Activated CD4-positive, alpha-beta T cell treated with anti-CD3 and anti-CD28 coated beads, Interleukin-2, amount 50 U/mL, for 4 hours (primary cell): ENCODE measurements around the gene GALNTL6.

Experiments
- DNase-seq, 2 experiments: peaks; one replicate each; pipeline ENCODE4 v3.0.0-alpha.2; 2020

The GALNTL6 gene

GRCh38 chr4:172243551-172243950, 430.3 kb downstream of the GALNTL6 start:
- DNase-seq, result no peak

GRCh38 chr4:172245516-172245915, 432.3 kb downstream of the GALNTL6 start:
- DNase-seq, result no peak

- DNase-seq, result no peak
These were observed 440.2 kb downstream of the GALNTL6 start for GRCh38 chr4:172253409-172253808.

- DNase-seq, result no peak
These were observed 443.6 kb downstream of the GALNTL6 start for GRCh38 chr4:172256820-172257219.

- no peak for DNase-seq
These were observed 457.2 kb downstream of the GALNTL6 start for GRCh38 chr4:172270397-172270796.

- no peak for DNase-seq
These were observed 473.9 kb downstream of the GALNTL6 start for GRCh38 chr4:172287117-172287516.

GRCh38 chr4:172305698-172306097, 492.5 kb downstream of the GALNTL6 start:
- no peak for DNase-seq

- DNase-seq, result no peak
These were observed 494.9 kb downstream of the GALNTL6 start for GRCh38 chr4:172308078-172308477.

- no peak for DNase-seq
These were observed 498.5 kb downstream of the GALNTL6 start for GRCh38 chr4:172311682-172312081.

- DNase-seq, result no peak
These were observed 510.1 kb downstream of the GALNTL6 start for GRCh38 chr4:172323288-172323687.

GRCh38 chr4:172344308-172344938, 531.2 kb downstream of the GALNTL6 start:
- DNase-seq, result no peak

- no peak for DNase-seq
These were observed 535.2 kb downstream of the GALNTL6 start for GRCh38 chr4:172348426-172348825.

GRCh38 chr4:172352356-172352755, 539.2 kb downstream of the GALNTL6 start:
- DNase-seq, result no peak

- no peak for DNase-seq
These were observed 542.8 kb downstream of the GALNTL6 start for GRCh38 chr4:172356016-172356415.

GRCh38 chr4:172357006-172357540, 543.9 kb downstream of the GALNTL6 start:
- no peak for DNase-seq

GRCh38 chr4:172362569-172362968, 549.4 kb downstream of the GALNTL6 start:
- no peak for DNase-seq

GRCh38 chr4:172369471-172369959, 556.3 kb downstream of the GALNTL6 start:
- no peak for DNase-seq

GRCh38 chr4:172377486-172378140, 564.4 kb downstream of the GALNTL6 start:
- no peak for DNase-seq

GRCh38 chr4:172379834-172380233, 566.6 kb downstream of the GALNTL6 start:
- DNase-seq, result no peak

GRCh38 chr4:172390331-172390730, 577.1 kb downstream of the GALNTL6 start:
- no peak for DNase-seq

- DNase-seq, result no peak
These were observed 579.5 kb downstream of the GALNTL6 start for GRCh38 chr4:172392741-172393140.

- no peak for DNase-seq
These were observed 580.0 kb downstream of the GALNTL6 start for GRCh38 chr4:172393220-172393619.

GRCh38 chr4:172404676-172405075, 591.5 kb downstream of the GALNTL6 start:
- DNase-seq, result no peak

GRCh38 chr4:172410363-172410762, 597.2 kb downstream of the GALNTL6 start:
- no peak for DNase-seq
